HepG2 (cell line): Measurements from ENCODE around the gene ZNF75A. TPM values are rescaled to one million over a fixed set of nuclear protein-coding genes. Genes with fewer than 3 reads are reported as not detected.

ENCODE experiments used
- ATAC-seq: fragments of 200-7000 bp; cut with Tn5 transposase; 3 replicates; pipeline ENCODE4 v1.9.1; 2020; ENCODE audit warnings: mild to moderate bottlenecking, moderate library complexity
- BruUV-seq: library from RNA; stranded (reverse); fragments of 400-500 nt; replicated peaks from 2 replicates; lab custom pipeline; 2021; lab: Mats Ljungman, UMichigan
- CTCF ChIA-PET: fragments of 300-600 bp; formaldehyde crosslinking; extraction: SDS; loops from one replicate; lab custom pipeline; 2021; ENCODE audit warnings: low total read pairs, inconsistent platforms, low intra/inter-chr PET ratio; lab: Yijun Ruan, JAX
- POLR2A ChIA-PET: fragments of 350-600 bp; sonication (Branson Sonifier 250); formaldehyde crosslinking; loops from one replicate; lab custom pipeline; 2020; ENCODE audit warnings: antibody characterized with exemption, inconsistent platforms; lab: Yijun Ruan, JAX
- DNase-seq: peaks from one replicate; pipeline ENCODE4 v3.0.0-alpha.2; 2015; ENCODE audit warnings: low spot score
- FAIRE-seq: peaks from 3 replicates; lab custom pipeline; 2011; peaks lifted over from hg19 to GRCh38; lab: Jason Lieb, UNC
- H2AFZ ChIP-seq: one replicate; pipeline ENCODE4 v1.6.1; 2011; ENCODE audit warnings: low read length, inconsistent platforms
- H3K27ac ChIP-seq: fragments of 300-600 bp; 3 replicates; pipeline ENCODE4 v1.8.0; 2011; ENCODE audit warnings: mixed run types, mild to moderate bottlenecking, mixed read lengths, low read length, inconsistent platforms; ENCODE audit not compliant: insufficient read depth; ENCODE audit errors: extremely low read length
- H3K27me3 ChIP-seq, 2 experiments: fragments of 200-600 bp in 1 of 2; 2 replicates in 1 of 2; 3 replicates in 1 of 2; pipeline versions ENCODE4 v1.6.0 to v1.8.0; 2011; ENCODE audit warnings: low read length in 2 of 2, mild to moderate bottlenecking in 2 of 2, moderate library complexity in 2 of 2, inconsistent platforms in 1 of 2; ENCODE audit not compliant: insufficient read depth in 2 of 2, control insufficient read depth in 1 of 2
- H3K36me3 ChIP-seq, 2 experiments: fragments of 200-600 bp in 1 of 2; replicated peaks in 1 of 2; 2 replicates in 1 of 2; 3 replicates in 1 of 2; pipeline versions ENCODE4 v1.5.1 to v1.8.0; 2011; ENCODE audit warnings: low read length in 2 of 2, inconsistent platforms in 1 of 2; ENCODE audit not compliant: insufficient read depth in 2 of 2, control insufficient read depth in 1 of 2
- H3K4me1 ChIP-seq: 2 replicates; pipeline ENCODE4 v1.5.1; 2012; ENCODE audit warnings: low read length, inconsistent platforms; ENCODE audit not compliant: insufficient read depth
- H3K4me2 ChIP-seq: 2 replicates; pipeline ENCODE4 v1.6.0; 2011; ENCODE audit warnings: low read depth, low read length, inconsistent platforms
- H3K4me3 ChIP-seq, 3 experiments: fragments of 200-600 bp in 1 of 3; sonication (generic), shearing (Covaris generic) in 1 of 3; replicated peaks in 1 of 3; 2 replicates each; pipeline ENCODE4 v1.5.1; 2011 to 2016; ENCODE audit warnings: low read length in 3 of 3, inconsistent platforms in 2 of 3, low read depth in 2 of 3, mild to moderate bottlenecking in 2 of 3, control low read depth in 1 of 3, mixed read lengths in 1 of 3; ENCODE audit not compliant: insufficient read depth in 1 of 3
- H3K79me2 ChIP-seq: one replicate; pipeline ENCODE4 v1.6.1; 2011; ENCODE audit warnings: low read length, inconsistent platforms; ENCODE audit not compliant: insufficient read depth
- H3K9ac ChIP-seq: 2 replicates; pipeline ENCODE4 v1.6.0; 2011; ENCODE audit warnings: mild to moderate bottlenecking, low read depth, low read length, inconsistent platforms; ENCODE audit not compliant: insufficient read depth
- H3K9me3 ChIP-seq: 2 replicates; pipeline ENCODE4 v1.5.1; 2012; ENCODE audit warnings: mild to moderate bottlenecking, low read length
- H4K20me1 ChIP-seq: 2 replicates; pipeline ENCODE4 v1.6.0; 2011; ENCODE audit warnings: inconsistent platforms, mild to moderate bottlenecking, low read length, moderate library complexity; ENCODE audit not compliant: insufficient read depth
- HOXA7 ChIP-seq: sonication (generic); formaldehyde crosslinking; IDR thresholded peaks from 2 replicates; pipeline ENCODE4 v1.8.1; 2022; ENCODE audit warnings: mild to moderate bottlenecking, missing genetic modification reagents, moderate library complexity
- HOXD1 ChIP-seq: sonication (generic); formaldehyde crosslinking; IDR thresholded peaks from 2 replicates; pipeline ENCODE4 v1.5.0; 2020; ENCODE audit warnings: missing genetic modification reagents
- PAF1 ChIP-seq: IDR thresholded peaks from 2 replicates; pipeline ENCODE4 v1.6.1; 2016; ENCODE audit warnings: missing genetic modification reagents, missing compliant biosample characterization
- TBP ChIP-seq: sonication (generic); formaldehyde crosslinking; IDR thresholded peaks from 2 replicates; pipeline ENCODE4 v1.5.0; 2020; ENCODE audit warnings: missing genetic modification reagents
- U2AF1 ChIP-seq: fragments of 200-400 bp; formaldehyde crosslinking; optimal IDR thresholded peaks from 2 replicates; pipeline ENCODE3; 2017; ENCODE audit warnings: mild to moderate bottlenecking, low read depth, low read length
- ZKSCAN1 ChIP-seq: fragments of 150-350 bp; IDR thresholded peaks from 2 replicates; pipeline ENCODE4 v1.6.1; 2014; ENCODE audit warnings: low read length
- ZNF660 ChIP-seq: sonication (generic); formaldehyde crosslinking; IDR thresholded peaks from 2 replicates; pipeline ENCODE4 v1.5.1; 2020; ENCODE audit warnings: mild to moderate bottlenecking, low read depth, missing genetic modification reagents, borderline replicate concordance
- WGBS: methylation state at CpG from one replicate; pipeline ENCODE4 v1.1.6; 2017; ENCODE audit warnings: low lambda C conversion rate; 5-methylcytosine and 5-hydroxymethylcytosine counted together
- in situ Hi-C: cut with HindIII; loops from 2 replicates; pipeline ENCODE4 v1.10.0; 2017; ENCODE audit warnings: low pct_unique_long_range_greater_than_20kb; ENCODE audit not compliant: extremely low pct_ligation_motif_present
- intact Hi-C: fragments of 100-400 bp; cut with micrococcal nuclease; formaldehyde crosslinking; loops from one replicate; pipeline ENCODE4 v1.10.0; 2022; ENCODE audit not compliant: unreplicated experiment
- polyA plus RNA-seq, 8 experiments: library from polyadenylated mRNA; depleted of rRNA in 3 of 8; stranded (reverse) in 7 of 8; unstranded in 1 of 8; fragments of >200 nt; fragmentation: Illumina TruSeq in 4 of 8; extraction: Trizol in 4 of 8; gene quantifications; 2 replicates each; pipeline versions ENCODE4 v1.2.1 to v1.2.3, GENCODE V29; 2011 to 2016; ENCODE audit warnings: low read depth in 4 of 8, missing spikeins in 1 of 8, mixed read lengths in 1 of 8; ENCODE audit not compliant: insufficient read depth in 1 of 8
- total RNA-seq, 5 experiments: library from RNA; depleted of rRNA; stranded (reverse); fragments of >200 nt; fragmentation: Illumina TruSeq; extraction: Trizol; gene quantifications; 2 replicates each; pipeline ENCODE4 v1.2.3, GENCODE V29; 2016; ENCODE audit warnings: low read depth in 1 of 5
- TF ChIP-seq, protein P1 (sequence below): IDR thresholded peaks from 2 replicates; pipeline ENCODE4 v1.6.1; 2016
- TF ChIP-seq, protein P2 (sequence below): fragments of 450-650 bp; IDR thresholded peaks from 2 replicates; pipeline ENCODE4 v1.6.1; 2017; ENCODE audit warnings: mild to moderate bottlenecking
- TF ChIP-seq, protein P3 (sequence below): sonication (generic); formaldehyde crosslinking; IDR thresholded peaks from 2 replicates; pipeline ENCODE4 v1.8.1; 2023; ENCODE audit warnings: mild to moderate bottlenecking, missing genetic modification reagents

ZNF75A gene
- total and polyA plus RNA-seq, 2 of the 13 experiments (the other 11 are each of a cell fraction or from before 2014, with no cell fraction given): 1.4 to 2.1 TPM

DNA sequence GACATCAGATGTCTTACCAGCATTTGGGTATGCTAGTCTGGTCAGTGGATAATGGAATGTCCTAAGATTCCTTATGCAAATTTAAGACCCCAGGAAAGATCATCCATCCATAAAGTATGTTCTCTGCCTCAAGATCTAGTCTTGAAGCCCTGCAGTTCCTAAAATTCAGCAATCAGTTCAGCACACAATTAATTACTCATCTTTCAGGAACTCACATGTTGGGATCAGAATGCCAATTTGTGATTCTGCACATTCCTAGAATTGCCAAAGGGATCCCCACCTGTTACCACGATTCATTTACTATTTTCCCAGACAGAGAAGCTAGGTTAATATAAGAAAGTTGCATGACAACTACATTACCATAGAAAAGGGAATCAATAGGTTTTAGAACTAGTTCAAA is 53.6 kb downstream of the ZNF75A start:
- WGBS: 0% methylated on average over 1 of the region's 1 CpG
- intact Hi-C loops (no loop called here), in situ Hi-C loops (no loop called here)
- H3K79me2 ChIP-seq: no peaks in the 10 kb centered on the region
- no peaks in the 10 kb centered on the region for H3K36me3 ChIP-seq
- BruUV-seq: no TSS peak
- H3K9me3 ChIP-seq: no peaks in the 10 kb centered on the region
- FAIRE-seq (no peak), DNase-seq (no peak), ATAC-seq (no peak)
- ChIA-PET CTCF (no interaction called here), POLR2A (no interaction called here)
- TF ChIP-seq U2AF1: no peak
- no peak for TF ChIP-seq PAF1
- TF ChIP-seq, protein P1, sequence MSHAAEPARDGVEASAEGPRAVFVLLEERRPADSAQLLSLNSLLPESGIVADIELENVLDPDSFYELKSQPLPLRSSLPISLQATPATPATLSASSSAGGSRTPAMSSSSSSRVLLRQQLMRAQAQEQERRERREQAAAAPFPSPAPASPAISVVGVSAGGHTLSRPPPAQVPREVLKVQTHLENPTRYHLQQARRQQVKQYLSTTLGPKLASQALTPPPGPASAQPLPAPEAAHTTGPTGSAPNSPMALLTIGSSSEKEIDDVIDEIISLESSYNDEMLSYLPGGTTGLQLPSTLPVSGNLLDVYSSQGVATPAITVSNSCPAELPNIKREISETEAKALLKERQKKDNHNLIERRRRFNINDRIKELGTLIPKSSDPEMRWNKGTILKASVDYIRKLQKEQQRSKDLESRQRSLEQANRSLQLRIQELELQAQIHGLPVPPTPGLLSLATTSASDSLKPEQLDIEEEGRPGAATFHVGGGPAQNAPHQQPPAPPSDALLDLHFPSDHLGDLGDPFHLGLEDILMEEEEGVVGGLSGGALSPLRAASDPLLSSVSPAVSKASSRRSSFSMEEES (CRISPR knock-in tag): no peak
- TF ChIP-seq ZKSCAN1: no peak
- no peak for TF ChIP-seq HOXD1 (CRISPR knock-in tag)
- TF ChIP-seq, protein P2, sequence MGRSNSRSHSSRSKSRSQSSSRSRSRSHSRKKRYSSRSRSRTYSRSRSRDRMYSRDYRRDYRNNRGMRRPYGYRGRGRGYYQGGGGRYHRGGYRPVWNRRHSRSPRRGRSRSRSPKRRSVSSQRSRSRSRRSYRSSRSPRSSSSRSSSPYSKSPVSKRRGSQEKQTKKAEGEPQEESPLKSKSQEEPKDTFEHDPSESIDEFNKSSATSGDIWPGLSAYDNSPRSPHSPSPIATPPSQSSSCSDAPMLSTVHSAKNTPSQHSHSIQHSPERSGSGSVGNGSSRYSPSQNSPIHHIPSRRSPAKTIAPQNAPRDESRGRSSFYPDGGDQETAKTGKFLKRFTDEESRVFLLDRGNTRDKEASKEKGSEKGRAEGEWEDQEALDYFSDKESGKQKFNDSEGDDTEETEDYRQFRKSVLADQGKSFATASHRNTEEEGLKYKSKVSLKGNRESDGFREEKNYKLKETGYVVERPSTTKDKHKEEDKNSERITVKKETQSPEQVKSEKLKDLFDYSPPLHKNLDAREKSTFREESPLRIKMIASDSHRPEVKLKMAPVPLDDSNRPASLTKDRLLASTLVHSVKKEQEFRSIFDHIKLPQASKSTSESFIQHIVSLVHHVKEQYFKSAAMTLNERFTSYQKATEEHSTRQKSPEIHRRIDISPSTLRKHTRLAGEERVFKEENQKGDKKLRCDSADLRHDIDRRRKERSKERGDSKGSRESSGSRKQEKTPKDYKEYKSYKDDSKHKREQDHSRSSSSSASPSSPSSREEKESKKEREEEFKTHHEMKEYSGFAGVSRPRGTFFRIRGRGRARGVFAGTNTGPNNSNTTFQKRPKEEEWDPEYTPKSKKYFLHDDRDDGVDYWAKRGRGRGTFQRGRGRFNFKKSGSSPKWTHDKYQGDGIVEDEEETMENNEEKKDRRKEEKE: no peak
- TF ChIP-seq, protein P3, sequence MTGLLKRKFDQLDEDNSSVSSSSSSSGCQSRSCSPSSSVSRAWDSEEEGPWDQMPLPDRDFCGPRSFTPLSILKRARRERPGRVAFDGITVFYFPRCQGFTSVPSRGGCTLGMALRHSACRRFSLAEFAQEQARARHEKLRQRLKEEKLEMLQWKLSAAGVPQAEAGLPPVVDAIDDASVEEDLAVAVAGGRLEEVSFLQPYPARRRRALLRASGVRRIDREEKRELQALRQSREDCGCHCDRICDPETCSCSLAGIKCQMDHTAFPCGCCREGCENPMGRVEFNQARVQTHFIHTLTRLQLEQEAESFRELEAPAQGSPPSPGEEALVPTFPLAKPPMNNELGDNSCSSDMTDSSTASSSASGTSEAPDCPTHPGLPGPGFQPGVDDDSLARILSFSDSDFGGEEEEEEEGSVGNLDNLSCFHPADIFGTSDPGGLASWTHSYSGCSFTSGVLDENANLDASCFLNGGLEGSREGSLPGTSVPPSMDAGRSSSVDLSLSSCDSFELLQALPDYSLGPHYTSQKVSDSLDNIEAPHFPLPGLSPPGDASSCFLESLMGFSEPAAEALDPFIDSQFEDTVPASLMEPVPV: no peak
- TF ChIP-seq ZNF660 (CRISPR knock-in tag): no peak
- no peak for TF ChIP-seq HOXA7
- no peak for TF ChIP-seq TBP (CRISPR knock-in tag)
- no peaks in the 10 kb centered on the region for H4K20me1 ChIP-seq
- 0 out of 2 replicates have a peak, but pooled peaks cover 2% of the 10 kb centered on the region for H3K4me1 ChIP-seq
- H3K27me3 ChIP-seq: peaks cover 2 to 16% of the 10 kb centered on the region in 2 experiments; a peak in 3 of 5 replicates
- no peak overlapping the region for H3K4me3 ChIP-seq
- H3K27ac ChIP-seq: no peak overlapping the region
- no peak overlapping the region for H3K9ac ChIP-seq
- no peak overlapping the region for H3K4me2 ChIP-seq
- no peak overlapping the region for H2AFZ ChIP-seq
